ENCODE data around the gene IL11RA. TPM values are rescaled to one million over a fixed set of nuclear protein-coding genes. Genes with fewer than 3 reads are reported as not detected.
A peak's percentile ranks its signal among the peaks of the same experiment; 100 is the strongest.

The IL11RA gene
- total RNA-seq, 4 donors from 2014 or later = 43.8 to 89.9 (median 56.5) TPM

GRCh38 chr9:34701023-34701768 is 49.2 kb downstream of the IL11RA start:
- Histone ChIP-seq H3K36me3 (no peaks in the 10 kb centered on the region), H3K4me3 (replicated peaks in 1 of 3) (peak overlapping the region; percentile 19 to 59 (median 47)), H3K9me3 (no peaks in the 10 kb centered on the region), H3K27ac (peak overlapping the region; percentile 11 to 82 (median 79)), H3K27me3 (no peaks in the 10 kb centered on the region), H3K4me1 (peaks cover 0 to 4% of the 10 kb centered on the region in 2 donors)
- DNase-seq = peak; percentile 69
- WGBS, 2 donors = 21 to 38% methylated on average over 11 of the region's 52 CpGs
- intact Hi-C loops (cut with DNase I) = loop anchor here (10.0 kb wide), 1 partner anchor 66 kb away; the partner anchor contains the start of gene SIGMAR1
- TF ChIP-seq POLR2A (IDR thresholded peaks at IDR 0.05) = no peak
- peak; percentile 59 to 93 (median 84) for TF ChIP-seq CTCF (IDR thresholded peaks at IDR 0.05)

- TF ChIP-seq CTCF (IDR thresholded peaks at IDR 0.05) (peak; percentile 93 to 98 (median 96)), POLR2A (IDR thresholded peaks at IDR 0.05) (no peak)
- 3 to 5% methylated on average over 19 to 30 of the region's 30 CpGs for WGBS, 2 donors
These were observed 50.1 kb downstream of the IL11RA start for GRCh38 chr9:34701769-34702736.

GRCh38 chr9:34707130-34707529 is 55.1 kb downstream of the IL11RA start:
- no peak overlapping the region for H3K27ac ChIP-seq
- no peaks in the 10 kb centered on the region for H3K27me3 ChIP-seq
- H3K4me1 ChIP-seq = peaks cover 0 to 6% of the 10 kb centered on the region in 2 donors
- no peak for TF ChIP-seq CTCF (IDR thresholded peaks at IDR 0.05)
- intact Hi-C loops (cut with DNase I) = loop anchor here (10.0 kb wide), 1 partner anchor 72 kb away; the partner anchor contains the start of gene SIGMAR1
- no peaks in the 10 kb centered on the region for H3K36me3 ChIP-seq
- 89 to 90% methylated on average over 2 of the region's 2 CpGs for WGBS, 2 donors
- no peak overlapping the region for H3K4me3 ChIP-seq (replicated peaks in 1 of 3)
- H3K9me3 ChIP-seq = no peaks in the 10 kb centered on the region
- DNase-seq = no peak

More at GRCh38 chr9:34701769-34702736, 50.1 kb downstream of the IL11RA start:
- Histone ChIP-seq H3K4me3 (replicated peaks in 1 of 3) (peak overlapping the region; percentile 19 to 59 (median 47)), H3K4me1 (peaks cover 0 to 11% of the 10 kb centered on the region in 2 donors), H3K36me3 (no peaks in the 10 kb centered on the region), H3K27ac (peak overlapping the region; percentile 11 to 82 (median 79)), H3K27me3 (no peaks in the 10 kb centered on the region), H3K9me3 (no peaks in the 10 kb centered on the region)
- intact Hi-C loops (cut with DNase I) = loop anchor here (10.0 kb wide), 1 partner anchor 67 kb away; the partner anchor contains the start of gene SIGMAR1
- DNase-seq = peak; percentile 83 to 87

- Histone ChIP-seq H3K9me3 (no peaks in the 10 kb centered on the region), H3K36me3 (no peaks in the 10 kb centered on the region), H3K27me3 (no peaks in the 10 kb centered on the region), H3K4me3 (replicated peaks in 1 of 3) (no peak overlapping the region), H3K27ac (peak overlapping the region in 1 of 3 donors; percentile 38), H3K4me1 (peaks cover under 1 to 12% of the 10 kb centered on the region in 2 donors)
- DNase-seq = no peak
- TF ChIP-seq POLR2A (IDR thresholded peaks at IDR 0.05) (no peak), CTCF (IDR thresholded peaks at IDR 0.05) (no peak)
- WGBS, 2 donors = 94 to 98% methylated on average over 5 to 7 of the region's 9 CpGs
- intact Hi-C loops (cut with DNase I) = loop anchor here (10.0 kb wide), 1 partner anchor 75 kb away; the partner anchor contains the start of gene SIGMAR1
These were observed 57.4 kb downstream of the IL11RA start for GRCh38 chr9:34709196-34709978.
